GM18909 (cell line): Measurements from ENCODE around the gene ILDR1.

Experiments
- ATAC-seq: cut with Tn5 transposase; IDR thresholded peaks from one replicate; pipeline ENCODE4 v1.9.1; 2021; ENCODE audit warnings: mild to moderate bottlenecking; ENCODE audit not compliant: unreplicated experiment, poor library complexity

Gene ILDR1

DNA sequence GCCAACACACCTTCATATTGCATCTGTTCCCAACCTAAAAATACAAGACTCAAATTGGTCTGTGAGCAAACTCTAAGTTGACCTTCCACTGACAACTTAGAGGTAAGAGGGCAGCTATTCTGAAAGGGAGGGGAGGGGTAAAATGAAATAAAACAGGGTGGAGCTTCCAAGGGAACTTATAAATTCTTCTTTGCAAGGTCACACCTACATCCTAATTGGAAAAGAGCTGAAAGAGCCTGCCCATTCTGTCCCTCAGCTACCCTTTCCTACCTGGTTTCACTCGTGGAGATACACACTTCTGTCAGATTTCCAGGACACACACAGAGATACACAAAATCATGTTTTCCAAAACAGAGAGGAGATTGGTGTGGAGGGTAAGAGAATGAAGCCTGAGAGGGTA lies 1.0 kb downstream of the ILDR1 start:
- ATAC-seq: no peak

DNA sequence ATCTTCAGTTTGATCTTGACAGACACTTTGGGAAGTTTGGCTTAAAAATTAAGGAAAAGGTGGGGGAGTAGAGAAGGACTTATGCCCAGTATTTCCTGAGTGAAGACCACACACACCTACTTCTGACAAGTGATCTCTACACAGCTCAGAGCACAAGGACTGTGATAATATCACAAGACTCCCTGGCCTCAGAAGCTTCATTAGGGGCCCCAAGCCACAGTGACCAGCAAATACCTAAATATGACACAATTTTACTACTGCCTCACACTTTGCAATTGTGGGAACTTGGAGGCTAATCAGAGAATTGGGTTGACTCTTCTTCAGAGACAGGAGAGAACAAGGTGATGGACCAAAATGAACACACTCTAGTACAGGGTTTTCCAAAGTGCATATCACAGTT lies 2.6 kb downstream of the ILDR1 start:
- ATAC-seq: no peak

DNA sequence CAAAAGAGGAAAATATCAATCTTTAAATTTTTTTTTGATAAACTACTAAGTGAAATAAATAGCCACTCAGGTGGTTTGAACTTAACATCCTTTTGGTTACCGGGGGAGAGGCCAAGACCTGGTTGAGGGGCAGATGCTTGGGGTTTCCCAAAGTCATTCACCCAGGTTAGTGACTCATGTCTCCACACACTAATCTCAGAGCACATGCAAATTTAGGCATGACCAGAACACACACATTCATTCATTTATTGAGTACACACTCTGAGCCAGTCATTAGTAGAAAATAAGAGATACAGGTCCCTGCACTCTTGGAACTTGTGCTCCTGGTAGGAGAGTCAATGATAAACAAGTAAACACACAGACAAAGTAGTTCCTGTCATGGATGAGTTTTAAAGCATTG lies 7.3 kb downstream of the ILDR1 start:
- ATAC-seq: peak; percentile 86

DNA sequence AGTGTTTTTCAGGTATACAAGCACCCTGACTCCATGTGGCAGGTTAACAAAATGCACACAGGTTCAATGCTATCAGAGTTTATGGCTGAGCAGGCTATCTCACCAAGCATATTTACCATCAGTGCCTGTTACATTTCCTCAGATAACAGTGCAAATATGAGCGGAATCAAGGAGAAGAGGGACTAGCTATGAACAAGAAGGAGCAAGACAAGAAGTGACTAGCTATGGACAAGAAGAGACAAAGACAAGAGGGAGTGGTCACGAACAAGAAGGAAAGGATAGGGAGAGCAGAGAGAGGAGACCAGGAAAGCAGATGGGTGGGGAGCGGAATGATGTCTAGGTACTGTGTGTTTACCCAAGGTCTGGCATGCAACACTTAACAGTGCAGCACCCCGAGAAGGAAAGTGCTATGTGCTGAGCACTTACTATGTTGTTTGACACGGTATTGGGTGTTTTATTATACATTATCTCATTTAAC lies 8.6 kb downstream of the ILDR1 start:
- no peak for ATAC-seq

DNA sequence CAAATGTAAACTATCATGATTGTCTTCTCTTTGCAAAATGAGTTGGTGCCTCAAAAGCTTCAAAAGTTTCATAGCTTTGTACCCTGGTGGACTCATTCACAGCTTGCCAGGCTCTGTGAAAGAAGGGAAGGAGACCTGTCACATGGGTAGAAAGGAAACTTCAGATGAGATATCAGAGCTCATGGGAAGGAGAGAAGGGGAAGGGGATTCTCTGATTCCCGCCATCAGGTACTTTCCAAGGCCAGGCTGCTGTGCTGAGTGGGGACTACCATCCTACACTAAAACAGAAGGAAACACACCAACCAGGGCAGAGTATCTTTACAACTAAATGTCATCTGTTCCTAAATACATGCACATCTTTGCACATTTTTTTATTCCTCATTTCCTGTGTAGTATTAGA lies 9.2 kb downstream of the ILDR1 start:
- ATAC-seq: no peak

DNA sequence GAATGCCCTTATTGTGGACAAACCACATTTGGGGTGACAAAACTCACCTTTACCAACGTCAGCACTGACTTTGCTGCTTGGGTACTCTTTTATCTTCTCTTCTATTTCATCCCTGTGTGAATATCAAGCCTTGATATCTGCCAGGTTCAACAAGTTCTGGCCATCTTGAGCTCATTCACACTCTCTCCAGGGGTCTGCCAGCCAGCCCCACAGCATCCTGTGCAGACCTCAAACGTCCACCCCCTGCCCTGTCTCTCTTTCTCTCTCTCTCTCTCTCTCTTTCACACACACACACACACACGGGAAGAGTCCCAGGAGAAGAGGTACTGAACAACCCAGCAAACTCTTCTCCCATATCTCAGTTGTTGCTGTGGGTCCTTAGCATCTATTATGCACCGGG lies 10.7 kb downstream of the ILDR1 start:
- ATAC-seq: no peak

DNA sequence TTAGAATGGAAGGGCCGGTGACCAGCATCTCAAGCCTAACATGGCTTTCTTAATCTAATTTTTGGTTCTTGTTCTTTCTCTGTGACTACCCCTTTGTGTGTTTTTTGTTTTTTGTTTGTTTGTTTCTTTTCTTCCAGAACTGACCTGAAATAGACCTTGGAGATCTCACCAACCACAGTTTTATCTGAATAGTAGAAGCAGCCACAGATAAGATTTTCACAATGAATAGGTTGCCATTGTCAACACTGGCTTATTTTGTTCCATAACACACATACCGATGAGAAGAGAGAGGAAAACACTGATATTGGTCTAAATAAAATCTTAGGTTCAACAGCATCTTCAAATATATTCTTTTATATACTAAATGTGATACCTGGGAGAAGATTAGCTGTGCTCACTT lies 11.5 kb downstream of the ILDR1 start:
- ATAC-seq: no peak

DNA sequence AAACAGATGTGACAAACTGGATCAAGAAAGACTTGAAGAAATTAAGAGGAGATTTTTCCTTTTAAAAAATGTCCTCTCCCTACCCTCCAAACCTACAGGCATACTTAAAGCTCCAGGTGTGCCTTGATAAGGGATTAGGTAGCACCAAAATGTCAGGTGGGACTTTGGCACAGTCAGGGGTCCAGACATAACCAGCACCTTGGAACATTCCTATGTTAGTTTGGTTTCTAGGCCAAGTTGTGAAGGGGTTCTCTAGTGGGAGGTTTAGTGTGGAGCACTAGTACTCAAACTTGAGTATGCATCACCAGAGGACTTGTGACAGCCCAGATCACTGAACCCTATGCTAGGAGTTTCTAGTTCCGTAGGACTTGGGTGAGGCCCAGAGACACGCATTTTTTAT lies 13.9 kb downstream of the ILDR1 start:
- ATAC-seq: no peak

DNA sequence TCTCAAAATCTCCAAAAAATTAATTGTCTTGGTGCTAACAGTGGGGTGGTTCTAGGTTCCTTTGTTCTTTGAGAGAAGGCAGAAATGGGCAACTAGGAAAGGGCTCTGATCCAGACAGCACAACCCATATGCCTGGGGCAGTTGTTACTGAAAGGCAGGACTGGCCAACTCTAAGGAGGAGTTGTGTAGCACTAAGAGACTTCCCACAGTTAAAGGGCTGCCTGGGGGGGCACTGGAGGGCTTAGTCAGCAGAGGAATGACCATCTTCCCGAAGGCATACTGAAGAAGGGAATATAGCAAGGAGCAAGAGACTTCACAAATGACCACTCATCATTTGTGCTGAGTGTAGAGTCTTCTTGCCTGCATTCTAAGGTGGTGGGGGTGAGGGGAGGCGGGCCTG lies 15.8 kb downstream of the ILDR1 start:
- no peak for ATAC-seq

DNA sequence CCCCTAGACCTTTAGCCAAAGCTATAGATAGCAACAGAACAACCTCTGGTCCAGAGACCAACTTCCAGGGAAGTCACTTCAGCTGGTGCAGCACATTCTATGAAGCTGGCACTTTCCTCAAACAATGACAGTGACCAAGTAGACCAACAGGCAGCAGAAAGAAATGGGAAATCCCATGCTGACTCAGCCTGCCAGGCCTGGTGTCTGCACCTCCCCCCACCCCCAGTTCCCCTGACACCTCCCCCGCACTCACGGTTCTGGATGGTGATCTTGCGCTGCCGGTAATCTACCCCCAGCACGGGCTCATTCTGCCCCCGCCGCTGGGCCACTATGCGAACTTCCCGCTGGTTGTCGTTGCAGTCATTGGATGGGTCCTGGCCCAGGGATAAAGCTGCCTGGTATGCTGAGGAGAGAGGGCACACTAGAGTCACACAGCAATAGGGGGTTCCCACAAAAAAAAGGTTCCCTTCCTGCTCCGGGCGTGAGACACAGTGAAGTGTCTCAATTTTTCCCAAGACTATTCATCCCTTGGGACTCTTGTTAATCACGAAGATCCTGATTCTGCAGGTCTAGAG lies 17.0 kb downstream of the ILDR1 start:
- ATAC-seq: peak; percentile 54

DNA sequence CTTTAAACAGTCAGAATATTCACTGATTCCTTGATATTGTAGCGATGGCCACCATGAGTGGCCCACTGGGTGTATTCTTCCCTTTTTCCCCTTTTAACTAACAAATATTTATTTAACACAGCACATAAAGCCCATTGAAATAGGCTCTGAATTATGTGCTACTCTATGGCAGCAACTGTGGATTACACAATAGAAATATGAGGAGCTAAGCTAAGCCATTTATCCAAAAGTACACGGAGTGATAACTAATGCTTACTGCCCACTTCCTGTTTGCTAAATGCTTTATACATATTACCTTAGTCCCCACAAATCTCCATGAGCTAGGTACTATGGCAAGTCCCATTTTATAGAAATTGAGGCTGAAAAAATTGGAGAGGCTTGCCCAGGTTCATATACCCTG lies 17.9 kb downstream of the ILDR1 start:
- no peak for ATAC-seq

DNA sequence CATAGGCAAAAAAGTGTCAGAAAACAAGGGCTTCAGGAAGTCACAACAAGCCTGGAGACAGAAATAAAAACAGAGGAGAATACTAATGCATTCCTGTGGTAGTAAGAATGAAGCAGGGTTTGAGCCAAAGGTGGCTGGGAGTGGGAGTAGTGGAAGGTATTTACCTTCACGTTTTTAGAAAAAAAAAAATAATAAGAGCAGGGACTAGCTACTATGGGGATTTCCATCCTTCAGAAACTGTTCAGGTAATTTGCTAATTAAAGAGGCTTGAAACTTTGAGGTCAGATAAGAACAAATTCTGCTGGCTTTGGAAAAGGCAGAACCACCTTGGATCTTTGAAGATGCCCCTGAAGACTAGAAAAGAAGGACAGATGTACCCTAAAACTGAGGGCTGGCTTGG lies 18.4 kb downstream of the ILDR1 start:
- no peak for ATAC-seq

DNA sequence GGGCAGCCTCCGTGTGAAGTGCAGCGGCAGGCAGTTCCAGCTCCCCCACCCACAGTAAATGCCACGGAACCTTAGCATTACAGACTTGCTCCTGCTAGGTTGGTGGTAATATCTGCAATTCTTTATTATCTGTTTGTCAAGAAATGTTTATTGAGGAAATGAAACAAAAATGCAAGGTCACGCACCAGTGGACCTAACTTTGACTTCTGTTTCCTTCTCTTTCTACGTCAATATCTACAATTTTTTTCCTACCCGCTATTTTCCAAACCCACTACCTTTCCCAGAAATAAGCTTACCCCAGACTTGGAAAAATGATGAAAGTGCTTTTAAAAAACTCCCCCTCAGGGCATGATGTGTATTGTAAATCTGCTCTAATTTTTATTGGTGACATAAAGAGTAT lies 18.9 kb downstream of the ILDR1 start:
- no peak for ATAC-seq

DNA sequence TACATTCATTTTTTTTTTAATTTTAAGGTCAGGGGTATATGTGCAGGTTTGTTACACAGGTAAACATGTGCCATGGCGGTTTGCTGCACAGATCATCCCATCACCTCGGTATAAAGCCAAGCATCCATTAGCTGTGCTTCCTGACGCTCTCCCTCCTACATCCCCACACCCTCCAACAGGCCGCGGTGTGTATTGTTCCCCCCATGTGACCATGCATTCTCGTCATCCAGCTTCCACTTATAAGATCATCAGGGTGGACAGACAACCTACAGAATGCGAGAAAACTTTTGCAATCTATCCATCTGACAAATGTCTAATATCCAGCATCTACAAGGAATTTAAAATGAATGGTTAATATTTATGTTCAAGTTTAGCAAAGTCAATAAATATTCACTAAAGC lies 19.4 kb downstream of the ILDR1 start:
- ATAC-seq: no peak

DNA sequence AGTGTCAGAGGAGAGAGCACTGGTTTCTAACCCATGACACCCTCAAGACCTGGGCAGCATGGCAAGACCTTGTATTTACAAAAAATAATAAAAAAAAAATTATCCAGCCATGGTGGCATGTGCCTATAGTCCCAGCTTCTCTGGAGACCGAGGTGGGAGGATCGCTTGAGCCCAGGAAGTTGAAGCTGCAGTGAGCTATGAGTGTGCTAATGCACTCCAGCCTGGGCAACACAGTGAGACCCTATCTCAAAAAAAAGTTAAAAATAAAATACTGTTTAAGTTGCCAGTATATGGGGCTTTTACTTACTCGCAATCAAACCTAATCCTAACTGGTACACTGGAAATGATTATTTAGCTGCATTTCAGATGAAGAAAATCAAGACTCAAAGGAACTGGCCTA lies 20.2 kb downstream of the ILDR1 start:
- ATAC-seq: no peak

DNA sequence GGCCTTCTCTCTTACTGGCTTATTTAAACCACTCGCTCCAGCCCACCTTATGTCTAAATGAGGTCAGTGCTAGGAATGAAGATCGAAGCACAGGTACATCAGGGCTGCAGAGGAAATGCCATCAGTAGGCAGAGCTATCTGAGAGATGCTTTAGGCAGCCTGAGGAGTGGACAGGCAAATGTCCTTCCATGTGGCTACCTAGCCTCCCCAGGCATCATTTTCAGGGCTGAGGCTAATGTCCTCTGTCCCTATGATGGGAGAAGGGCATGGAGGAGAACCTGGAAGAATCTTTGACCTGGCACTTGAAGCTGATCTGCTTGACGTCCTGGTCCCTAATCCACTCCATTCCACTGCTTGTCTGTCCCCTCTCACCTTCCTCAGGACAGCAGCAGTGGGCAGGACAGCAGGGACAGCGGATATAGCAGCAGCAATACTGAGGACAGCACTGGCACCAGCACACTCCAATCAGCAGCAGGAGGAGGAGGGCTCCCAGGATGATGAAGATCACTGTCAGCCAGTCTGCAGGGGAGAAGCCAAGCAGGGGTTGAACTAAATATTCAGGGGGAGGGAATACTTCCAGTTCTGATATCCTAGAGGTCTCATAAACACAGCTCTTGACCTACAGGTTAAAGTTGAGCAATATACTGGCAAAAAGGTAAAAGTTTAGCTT lies 21.0 kb downstream of the ILDR1 start:
- no peak for ATAC-seq

DNA sequence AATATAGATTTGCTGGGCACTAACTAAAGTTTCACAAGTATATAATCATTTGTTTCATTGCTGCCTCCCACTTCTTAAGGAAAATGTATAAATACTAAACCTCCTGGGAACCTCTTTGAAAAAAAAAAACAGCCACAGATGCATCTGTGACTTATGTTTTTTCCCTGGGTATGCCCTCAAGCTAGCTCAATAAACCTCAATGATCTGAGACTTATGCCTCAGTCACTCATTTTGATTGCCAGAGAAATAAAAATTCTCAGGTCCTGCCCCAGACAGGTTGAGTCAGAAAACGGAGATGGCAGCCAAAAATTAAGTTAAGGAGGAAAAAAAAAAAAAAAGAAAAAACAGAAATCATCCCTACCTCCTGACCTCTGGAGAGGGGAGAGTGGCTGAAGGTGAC lies 22.1 kb downstream of the ILDR1 start:
- no peak for ATAC-seq

DNA sequence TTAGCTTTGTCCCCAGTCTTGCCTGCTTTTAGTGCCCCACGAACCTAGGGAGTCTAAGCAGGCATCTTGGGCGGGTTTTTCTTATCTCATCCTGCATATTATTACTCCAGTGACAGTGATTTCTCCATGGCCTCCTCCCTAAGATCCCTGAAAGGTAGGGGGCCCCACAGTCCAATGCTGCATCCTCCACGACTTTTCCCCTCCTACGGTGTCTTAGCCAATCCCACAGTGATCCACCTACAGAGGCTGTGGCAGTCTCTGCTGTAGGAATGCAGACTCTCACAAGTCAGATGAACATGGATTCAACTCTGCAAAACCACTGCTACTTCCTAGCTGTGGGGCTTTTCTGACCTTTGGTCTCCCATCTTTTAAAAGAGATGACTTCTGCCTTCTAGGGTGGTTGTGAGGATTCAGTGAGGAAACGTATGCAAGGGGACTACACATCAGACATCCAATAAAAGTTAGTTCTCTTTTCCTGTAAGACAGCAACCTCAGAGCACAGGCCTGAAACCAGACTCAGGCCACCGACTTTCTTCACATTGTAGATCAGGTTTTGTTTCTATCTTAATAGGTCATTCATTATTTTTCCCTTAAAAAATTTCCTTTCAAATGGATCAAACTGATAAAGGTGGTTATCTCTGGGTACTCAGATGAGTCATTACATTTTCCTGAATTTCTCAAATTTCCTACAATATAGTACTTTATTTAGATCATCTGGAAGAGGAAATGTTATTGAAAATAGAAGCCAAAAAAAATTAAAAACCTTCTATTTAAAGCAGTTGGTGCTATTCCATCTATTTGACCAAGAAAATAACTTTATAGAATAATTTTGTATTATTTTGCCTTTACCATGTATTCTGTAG lies 23.2 kb downstream of the ILDR1 start:
- ATAC-seq: no peak

DNA sequence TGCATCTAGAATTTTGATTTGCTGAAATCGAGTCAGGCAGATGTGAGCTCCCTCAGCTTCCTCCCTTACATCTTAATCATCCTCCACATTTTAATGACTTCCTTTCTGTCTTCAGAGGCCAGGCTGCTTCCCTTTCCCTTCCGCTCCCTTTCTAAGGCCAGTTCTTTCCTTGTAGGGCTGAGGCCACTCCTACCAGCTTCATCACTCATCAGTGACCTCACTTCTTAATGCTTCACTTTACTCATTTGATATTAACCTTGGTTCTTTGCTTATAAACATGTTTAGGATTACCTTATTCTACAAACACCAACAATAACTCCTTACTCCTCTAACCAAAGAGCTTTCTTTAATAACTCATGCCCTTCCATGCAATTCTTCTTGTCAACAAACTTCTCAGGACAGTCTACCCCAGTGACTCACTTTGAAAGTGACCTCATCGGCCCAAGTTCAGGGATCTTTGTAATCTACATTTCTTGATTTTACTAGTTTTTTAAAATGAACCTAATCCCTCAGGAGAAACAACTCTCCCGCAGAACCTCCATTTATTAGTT lies 23.9 kb downstream of the ILDR1 start:
- no peak for ATAC-seq

DNA sequence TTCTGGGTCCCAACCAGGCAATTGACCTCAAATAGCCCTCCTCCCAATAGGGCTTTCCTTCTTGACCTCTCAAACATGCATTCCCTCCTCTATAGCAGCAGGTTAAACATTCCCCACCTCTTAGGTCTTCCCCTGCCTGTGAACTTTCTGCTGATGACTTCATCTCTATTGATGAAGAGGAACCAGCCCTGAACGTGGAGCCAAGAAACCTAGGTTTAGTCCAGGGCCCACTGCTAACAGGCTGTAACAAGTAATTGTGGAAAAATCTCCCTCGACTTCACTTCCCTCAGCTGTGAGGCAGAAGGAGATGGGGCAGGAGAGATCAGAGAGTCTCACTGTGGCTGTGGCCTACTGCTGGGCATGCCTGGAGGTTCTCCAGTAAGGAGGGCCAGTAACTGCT lies 24.7 kb downstream of the ILDR1 start:
- ATAC-seq: no peak

DNA sequence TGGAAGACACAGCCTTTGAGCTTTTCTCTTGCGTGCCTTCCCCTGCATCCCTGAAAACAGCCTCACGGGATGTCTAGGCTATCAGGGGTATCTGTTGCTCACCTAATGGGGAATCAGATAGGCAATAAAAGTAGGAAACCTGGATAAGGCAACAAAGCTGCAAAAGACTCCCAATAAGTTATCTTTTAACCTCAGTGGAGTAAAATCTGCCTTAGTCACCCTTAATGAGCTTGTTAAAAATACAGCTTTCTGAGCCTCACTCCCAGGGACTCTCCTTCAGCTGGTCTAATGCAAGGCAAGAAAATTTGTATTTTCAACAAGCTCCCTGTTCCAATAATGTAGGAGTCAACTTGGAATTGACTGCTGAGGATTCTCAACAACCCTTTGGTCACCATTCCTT lies 25.6 kb downstream of the ILDR1 start:
- ATAC-seq: no peak
